GM18526 (cell line): Measurements from ENCODE around the gene SRR.

Experiments
- POLR2A ChIP-seq: IDR thresholded peaks from 3 replicates; pipeline ENCODE4 v1.6.1; 2011; ENCODE audit not compliant: insufficient read length; ENCODE audit errors: extremely low read depth

Gene SRR, protein sequence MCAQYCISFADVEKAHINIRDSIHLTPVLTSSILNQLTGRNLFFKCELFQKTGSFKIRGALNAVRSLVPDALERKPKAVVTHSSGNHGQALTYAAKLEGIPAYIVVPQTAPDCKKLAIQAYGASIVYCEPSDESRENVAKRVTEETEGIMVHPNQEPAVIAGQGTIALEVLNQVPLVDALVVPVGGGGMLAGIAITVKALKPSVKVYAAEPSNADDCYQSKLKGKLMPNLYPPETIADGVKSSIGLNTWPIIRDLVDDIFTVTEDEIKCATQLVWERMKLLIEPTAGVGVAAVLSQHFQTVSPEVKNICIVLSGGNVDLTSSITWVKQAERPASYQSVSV

DNA sequence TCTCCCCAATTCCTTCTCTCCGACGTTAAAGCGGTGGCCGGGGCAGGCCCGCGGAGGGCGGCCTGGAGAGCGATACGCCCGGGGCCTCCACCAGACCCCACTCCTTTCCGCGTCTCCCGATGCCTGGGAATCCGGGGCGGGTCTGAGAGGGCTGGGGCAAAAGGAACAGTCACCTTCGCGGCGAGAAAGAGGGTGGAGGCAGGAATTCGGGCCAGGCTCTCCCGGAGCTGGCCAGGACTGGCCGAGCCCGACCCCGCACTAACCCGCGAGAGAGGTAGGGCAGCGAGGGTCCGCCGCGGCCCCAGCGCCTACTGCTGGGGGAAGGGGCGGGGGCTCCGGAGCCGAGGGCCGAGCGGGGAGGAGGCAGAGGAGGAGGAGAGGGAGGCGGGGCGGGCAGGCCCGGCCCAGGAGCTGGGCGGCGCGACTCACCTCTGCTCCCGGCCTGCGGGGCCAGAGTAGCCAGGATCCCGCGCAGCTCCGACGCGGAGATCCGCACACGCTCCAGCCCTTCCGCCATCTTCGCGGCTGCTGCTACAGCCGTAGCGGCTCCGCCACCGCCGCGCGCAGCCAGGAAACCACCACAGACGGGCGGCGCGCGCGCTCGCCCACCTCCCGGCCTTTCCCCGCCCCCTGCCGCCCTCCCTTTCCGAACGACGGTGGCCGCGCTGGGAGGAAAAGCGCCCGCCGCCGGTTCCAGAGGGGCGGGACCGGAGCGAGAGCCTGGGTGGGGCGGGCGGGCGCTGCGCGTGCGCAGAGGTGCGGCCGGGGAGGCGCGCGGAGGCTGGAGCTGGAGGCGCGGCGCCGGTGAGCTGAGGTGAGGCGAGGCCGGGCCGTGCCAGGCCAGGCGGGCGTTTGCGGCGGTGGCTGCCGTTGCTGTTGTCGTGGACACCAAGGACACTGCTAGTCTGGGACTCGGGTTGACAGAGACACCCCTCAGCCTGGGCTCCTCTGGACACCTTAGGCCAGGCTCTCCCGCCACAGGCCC, at the start of gene SRR, which contains the start of gene SMG6:
SRR (plus strand) TSS at position 747 of the 985 bp plus-strand sequence. CDS start 11,611 bp downstream, outside the sequence.
SMG6 (minus strand) TSS at position 582 of the 985 bp plus-strand sequence; CDS start at position 517, 65 bp downstream.
- TF ChIP-seq POLR2A = peak; percentile 74

DNA sequence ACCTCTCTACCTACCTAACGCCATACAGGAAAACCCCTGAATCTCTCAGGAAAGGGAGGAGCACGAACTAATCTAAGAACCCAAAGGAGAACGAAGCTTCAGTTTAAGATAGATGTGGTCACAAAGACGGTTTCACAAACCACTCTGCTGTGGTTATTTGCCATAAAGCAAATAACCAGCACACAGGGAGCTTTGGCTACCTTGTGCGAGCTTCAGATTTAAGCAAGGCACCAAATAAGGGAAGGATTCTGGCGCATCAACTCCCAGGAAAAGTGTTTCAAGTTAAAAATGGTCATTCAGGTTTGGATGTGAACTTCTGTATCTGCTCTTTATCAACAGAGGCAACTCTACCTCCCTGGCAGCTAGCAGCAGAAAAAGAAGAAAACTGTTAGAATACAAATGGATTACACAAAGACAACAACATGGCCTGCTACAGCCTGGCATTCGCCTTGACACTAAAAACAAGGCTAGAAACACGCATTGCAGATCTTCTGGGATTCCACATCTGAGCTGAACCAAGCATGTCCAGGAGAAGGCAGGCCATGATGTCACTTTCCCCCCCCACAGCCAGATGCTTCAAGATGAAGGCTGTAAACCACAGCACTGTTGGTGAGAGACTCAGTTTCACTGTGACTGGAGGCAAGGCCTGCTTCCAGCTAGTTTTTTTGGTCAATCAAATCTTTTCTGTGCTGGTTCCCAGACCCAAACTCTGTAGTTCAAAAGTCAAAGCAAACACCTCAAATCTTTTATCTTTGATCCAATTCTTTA, 43.8 kb upstream of the SRR start:
- TF ChIP-seq POLR2A = no peak

DNA sequence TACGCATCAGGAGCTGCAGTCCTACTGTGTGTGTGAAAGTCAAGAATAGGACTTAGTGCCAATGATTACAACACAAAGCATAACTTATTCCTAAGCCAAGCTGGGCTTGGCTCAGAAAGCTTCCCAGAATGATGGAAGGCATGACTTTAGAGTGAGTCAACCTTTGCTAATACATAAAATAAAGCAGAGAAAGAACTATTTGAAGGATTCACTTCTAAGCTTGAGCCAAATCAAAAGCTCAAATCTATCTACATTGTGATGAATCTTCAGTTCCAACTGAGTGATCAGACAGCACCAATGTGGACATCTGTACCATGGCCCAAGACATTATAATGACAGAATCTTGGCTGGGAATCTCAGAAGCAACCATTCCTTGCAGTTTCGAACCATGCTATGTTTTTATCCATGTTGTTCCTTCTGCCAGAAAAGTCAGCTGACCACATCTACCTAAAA, 41.6 kb upstream of the SRR start:
- TF ChIP-seq POLR2A = no peak

DNA sequence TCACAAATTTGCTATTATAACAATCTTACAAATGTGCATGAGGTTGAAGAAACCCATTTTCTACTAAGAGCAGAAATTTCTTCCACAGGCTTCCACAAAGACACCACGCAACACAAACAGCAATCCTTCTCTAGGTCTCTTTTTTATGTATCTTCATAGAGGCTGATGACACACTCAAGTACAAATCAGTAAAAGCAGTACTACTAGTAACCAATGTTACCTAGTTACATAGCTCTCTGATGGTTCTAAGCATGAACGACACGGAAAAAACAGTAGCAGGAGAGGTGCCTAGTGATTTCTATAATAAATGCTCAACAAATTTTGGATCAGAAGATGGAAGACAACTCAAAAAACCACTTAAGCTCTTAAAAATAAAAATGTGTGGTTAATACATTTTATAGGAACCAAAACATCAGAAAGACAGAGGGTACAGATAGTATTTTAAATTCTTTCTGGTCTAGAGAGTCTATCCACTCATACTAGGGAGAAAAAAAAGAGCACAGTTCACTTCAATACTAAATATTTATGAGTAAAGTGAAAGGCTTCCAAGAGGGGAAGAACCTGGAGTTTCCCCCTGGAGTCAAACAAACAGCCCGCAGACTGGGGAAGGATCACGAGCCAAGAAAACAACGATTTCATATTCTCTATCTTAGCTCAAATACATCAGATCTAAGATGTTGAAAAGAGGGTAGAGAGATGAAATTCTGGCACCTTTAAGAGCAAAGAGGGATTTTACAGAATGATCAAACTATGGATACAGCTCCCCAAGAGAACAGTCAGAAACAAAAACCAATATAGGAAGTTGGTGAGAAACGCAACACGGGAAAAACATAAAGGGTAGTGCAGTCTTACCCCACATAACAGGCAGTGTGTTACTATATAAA, 40.3 kb upstream of the SRR start:
- no peak for TF ChIP-seq POLR2A

DNA sequence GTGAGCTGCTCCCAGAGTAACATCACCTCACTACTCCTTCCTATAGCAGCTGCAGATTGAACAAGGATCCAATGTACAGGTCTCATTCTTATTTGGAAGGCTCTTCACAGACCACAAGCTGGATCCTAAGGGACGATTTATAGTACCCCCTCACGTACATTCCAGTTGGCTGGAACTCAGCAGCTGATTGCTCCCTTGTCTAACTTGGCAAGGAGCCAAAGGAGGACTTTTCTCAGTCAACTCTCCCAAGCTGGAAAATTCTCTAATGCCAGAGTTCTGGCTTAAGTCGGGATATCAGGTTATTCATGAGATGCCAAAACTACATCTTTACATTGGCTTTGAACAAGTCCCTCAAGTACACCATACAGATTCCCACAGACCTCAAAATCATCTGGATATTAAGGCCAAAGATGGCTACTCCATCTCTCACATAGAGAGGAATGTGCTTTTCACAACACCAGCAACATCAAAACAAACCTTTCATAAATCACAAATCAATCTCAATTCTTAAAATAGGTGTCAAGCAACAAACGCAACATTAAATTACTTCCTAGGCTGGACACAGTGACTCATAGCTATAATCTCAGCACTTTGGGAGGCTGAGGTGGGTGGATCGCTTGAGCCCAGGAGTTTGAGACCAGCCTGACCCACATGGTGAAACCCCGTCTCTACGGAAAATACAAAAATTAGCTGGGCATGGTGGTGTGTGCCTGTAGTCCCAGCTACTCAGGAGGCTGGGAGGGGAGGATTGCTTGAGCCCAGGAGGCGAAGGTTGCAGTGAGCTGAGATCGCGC, 39.5 kb upstream of the SRR start:
- no peak for TF ChIP-seq POLR2A

DNA sequence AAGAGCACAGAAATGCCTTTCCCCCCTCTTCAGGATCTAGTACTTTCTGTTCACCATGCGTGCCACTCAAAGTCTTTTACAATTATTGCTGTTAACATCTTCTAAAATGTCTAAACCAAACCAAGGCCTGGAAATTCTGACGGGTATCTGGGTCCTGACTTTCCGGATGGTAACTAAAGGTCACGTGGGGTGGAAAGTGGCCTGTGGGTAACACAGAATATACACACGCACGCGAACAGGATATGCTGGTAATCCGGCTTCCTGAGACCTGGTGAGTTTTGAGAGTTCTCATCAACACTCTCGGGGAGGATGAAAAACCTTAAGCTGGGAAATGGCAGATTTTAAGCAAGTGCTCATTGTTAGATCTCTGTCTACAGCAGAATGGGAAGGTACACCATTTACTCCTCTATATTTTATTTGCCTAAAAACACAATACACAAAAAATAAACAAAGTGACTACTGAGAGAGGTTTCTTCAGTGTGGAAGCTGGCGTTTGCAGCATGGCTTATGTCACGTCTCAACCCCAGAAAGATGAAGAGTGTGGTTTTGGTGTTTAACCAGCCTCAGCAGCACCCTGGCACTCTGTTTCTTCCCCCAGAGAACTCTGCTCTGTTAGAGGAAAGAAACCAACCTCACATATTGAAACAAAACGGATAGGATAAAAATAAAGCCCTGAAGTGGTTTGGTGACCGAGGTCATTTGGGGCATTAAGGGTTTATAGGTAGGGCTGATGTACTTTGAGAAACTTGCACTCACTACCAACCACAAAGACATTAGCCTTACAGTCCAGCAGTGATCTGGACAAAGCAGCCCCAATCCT, 37.5 kb upstream of the SRR start:
- TF ChIP-seq POLR2A = peak; percentile 20

DNA sequence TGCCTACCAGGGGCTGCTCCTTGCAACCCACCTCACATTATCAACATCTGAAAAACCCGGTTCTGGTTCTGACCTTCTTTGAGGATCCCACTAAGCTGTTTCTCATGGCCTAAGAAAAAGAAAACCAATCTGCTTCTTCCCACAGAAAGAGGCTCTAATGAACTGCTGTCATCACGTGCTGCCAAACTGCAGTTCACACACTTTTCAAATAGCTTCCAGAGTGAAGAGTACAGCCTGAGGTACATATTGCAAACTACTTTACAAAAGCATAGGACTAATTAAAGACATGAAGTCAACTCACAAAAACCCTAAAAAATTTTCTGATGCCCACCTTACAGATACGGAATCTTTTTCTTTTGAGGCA, 36.9 kb upstream of the SRR start:
- TF ChIP-seq POLR2A = no peak

DNA sequence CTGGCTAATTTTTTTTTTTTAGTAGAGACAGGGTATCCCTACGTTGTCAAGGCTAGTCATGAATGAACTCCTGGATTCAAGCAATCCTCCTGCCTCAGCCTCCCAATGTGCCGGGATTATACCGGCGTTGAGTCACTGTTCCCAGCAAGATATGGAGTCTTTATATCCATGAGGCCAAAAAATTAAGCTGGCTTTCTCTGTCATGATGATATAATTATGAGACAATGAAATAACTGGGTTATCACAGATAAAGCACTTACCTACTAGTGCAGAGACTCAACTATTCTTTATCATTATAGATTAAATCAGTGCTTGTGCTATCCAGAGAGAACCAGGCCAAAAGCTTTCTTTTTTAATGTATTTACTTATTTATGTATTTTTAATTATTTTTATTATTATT, 36.4 kb upstream of the SRR start:
- TF ChIP-seq POLR2A = no peak

DNA sequence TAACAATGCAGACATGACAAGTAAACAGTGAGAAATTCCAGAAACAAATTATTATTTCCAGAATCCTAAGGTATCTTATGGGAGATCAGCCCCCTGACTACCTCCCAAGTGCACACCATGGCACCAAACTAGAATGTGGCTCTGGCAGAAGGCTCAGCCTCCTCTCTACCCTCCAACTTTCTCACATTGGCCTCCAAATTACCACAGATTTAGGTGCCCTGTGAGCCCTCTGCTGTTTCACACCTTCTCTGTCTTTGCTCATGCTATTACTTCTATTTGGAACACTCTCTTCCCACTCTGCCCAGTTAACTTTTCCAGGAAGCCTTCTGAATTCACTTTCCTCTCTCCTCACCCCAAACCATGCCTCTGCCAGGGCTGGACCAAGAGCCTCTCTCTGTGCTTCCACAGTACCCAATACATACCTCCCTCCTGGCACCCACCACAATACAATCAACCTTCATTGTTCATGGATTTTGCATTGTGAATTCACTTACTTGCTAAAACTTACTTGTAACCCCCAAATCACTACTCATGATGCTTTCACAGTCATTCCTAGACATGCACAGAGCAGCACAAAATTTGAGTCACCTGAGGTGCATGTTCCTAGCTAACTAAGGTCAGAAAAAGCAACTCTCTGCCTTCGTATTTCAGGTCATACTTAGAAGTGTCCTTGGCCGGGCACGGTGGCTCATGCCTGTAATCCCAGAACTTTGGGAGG, 31.6 kb upstream of the SRR start:
- TF ChIP-seq POLR2A = no peak

DNA sequence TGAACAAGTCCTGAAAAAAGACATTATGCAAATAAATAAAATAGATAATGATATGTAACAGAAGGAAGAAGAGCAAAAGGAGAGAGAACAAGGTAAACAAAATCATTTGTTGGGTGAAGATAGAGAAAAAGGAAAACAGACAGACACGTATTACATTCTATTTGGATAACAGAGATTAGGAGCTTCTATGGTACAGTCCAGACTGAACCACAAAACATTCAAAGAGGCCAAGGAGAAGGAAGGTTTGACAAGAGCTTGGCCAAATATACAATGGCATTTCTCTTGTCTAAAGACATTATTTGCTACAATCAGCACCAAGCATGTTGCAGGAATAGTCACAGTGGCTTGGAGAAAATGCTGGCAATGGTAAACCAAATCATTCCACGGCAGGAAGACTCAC, 29.3 kb upstream of the SRR start:
- no peak for TF ChIP-seq POLR2A

DNA sequence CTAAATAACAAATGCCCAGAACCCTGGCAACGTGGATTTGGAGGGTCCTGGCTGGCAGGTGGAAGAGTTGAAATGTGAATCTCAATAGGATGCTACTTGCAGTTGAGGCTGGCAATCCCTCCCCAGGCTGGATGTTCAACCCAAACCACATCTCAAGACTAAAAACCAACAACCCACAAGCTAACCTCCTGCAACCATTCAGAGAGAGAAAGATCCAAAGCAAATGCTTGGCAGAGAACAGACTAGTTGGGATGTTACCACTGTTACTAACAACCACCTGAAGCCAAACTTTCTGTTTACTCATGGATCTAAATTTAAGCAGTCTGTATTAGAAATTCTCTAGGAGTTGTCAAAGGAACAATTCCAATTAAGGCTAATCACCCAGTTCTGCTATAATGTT, 28.0 kb upstream of the SRR start:
- TF ChIP-seq POLR2A = no peak
